GM19463 (cell line): ENCODE results near the gene MARCHF3.
"Not testable (repeated sequence)": the region's sequence is repeated elsewhere in the genome, so short reads cannot be mapped to it uniquely, and the experiment has no call there.

Experiments used
- ATAC-seq: cut with Tn5 transposase; IDR thresholded peaks from one replicate; pipeline ENCODE4 v1.9.1; 2021; ENCODE audit warnings: mild to moderate bottlenecking, moderate library complexity; ENCODE audit not compliant: unreplicated experiment

MARCHF3 gene

DNA sequence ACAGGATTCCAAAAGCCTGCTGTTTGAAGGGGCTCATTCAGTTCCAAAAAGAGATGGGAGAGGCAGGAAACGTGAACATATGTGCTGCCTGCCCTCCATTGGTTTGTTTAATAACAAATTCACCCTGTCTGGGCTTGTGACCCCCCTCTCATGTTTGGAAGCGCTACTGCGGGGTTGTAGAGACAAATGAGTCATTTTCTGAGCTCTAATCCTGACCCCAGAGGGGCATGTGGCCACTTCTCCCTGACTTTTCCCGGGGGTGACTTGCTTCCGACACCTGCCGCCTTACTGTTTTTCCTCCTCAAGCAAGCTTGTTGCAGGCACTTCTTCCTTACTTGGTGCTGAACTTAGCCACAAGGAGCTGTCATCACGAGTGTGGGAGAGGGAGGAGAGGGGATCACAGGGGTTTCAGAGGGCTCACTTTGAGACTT is 177.5 kb downstream of the MARCHF3 start:
- no peak for ATAC-seq

DNA sequence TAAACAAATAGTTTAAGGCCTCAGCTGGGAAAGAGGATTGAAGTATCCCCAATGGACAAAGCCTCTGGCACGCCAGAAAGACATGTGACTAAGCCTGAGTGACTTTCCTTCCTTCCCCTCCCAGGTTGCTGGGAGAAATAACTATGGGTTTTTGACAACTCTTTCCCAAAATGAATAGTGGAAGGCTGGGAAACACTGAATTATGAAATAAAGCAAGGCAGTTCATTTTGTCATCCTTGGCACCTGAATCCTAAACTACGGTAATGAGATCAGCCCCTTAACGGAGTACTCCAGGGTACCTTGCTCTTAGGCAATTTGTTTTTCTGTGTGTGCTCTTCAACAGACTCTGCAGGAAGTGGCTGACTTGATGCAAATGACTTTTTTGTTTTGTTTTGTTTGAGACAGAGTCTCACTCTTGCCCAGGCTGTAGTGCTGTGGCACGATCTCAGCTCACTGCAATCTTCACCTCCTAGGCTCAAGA is 178.2 kb downstream of the MARCHF3 start:
- ATAC-seq: peak; percentile 75

DNA sequence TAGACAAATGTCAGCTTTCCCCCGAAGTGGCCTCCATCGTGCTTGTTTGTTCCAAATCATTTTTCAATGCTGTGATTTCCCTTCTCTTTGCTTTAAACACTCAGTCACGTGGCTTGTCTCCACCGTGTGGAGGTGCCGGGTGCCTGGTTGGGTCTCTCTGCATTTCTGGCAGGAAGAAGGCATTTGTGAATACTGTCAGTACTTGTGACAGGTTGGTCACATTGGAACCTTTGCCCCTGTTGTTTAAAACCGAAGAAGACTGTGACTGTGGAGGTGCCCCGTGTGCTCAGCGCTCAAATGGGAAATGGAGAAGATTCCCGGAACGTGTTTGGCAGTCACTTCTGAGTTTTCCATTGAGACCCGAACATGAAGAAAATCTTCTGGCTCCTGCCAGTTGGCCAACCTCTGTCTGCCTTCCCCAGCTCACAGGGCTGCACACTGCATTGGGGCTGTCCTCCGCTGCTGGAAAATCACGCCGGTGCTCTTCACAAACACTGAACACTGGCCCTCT is 178.8 kb downstream of the MARCHF3 start:
- no peak for ATAC-seq

DNA sequence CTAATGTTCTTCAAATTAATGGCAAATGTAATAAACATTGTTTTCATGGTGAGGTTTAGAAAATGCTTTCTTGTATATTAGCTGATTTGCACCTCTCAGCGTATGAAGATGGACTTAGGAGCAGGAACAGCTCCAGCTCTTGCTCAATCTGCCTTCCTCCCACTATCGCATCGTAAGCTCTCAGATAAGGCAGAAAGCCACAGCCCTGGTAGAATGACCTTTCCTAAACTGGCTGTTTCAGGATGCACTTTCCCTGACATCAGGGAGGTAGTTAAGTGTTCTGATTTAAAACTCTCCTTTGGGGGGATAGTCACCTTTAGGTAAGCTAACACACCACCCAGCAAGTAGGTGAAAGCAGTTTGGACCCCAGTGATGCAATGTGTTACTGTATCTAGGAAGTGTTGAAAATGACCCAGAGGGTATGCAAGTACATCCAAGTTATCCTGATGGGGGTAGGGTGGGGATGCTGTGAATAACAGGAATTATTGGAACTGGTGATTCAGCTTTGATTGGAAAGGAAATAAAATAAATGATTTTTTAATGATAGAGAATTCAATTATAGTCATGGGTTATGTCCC is 181.2 kb downstream of the MARCHF3 start:
- ATAC-seq: no peak

DNA sequence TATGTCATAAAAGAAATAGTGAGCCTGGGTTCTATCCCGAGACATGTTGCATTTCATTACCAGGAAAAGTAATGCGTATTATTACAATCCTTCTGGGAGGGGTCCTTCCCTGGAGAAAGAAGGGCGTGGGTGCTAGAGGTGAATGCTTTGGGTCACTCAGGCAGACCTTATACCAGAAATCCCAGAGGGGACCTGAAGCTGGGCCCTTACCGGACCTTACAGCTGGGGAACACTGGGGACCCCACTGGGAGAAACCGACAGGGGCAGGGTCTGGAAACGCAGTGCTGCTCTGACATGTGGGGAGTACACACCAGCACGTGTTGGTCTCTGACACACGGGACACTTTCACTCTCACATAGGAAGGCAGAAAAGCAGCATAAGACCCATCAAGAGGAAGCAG is 182.1 kb downstream of the MARCHF3 start:
- ATAC-seq: no peak

DNA sequence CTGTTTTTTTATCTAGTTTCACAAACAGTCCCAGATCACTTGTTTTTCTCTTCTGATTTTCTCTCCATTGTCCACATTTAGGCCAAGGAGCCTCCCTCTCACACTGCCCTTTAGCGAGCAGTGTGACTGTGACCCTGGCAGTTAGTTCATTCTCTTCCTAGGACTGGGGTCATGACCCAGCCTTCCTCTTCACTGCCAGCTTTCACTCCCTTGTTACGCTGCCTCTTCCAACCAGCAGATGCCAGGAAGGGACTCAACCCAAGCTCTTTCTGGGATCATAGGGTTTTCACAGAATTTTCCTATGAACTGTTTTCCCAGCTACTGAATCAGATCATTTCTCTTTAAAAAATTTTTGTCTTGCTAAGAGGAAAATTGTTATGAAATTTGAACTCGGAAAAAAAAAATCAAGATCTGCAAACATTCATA is 182.5 kb downstream of the MARCHF3 start:
- ATAC-seq: no peak

DNA sequence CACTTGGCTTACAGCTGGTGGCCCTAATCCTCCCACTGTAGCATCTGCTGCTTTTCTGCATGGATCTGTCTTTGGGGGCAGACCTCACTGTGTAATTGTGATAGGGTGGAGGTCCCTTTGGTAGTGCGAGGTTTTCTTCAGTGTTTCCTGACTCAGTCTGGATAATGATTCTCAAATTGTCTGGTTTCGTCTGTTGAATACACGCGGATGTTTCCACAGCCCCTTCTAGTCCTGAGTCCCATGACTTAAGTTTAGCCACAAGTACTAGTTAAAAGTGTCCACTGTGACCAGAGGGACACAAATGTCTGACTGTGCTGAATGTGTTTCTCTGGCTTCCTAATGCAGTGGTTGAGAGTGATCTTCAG is 182.9 kb downstream of the MARCHF3 start:
- ATAC-seq: no peak

DNA sequence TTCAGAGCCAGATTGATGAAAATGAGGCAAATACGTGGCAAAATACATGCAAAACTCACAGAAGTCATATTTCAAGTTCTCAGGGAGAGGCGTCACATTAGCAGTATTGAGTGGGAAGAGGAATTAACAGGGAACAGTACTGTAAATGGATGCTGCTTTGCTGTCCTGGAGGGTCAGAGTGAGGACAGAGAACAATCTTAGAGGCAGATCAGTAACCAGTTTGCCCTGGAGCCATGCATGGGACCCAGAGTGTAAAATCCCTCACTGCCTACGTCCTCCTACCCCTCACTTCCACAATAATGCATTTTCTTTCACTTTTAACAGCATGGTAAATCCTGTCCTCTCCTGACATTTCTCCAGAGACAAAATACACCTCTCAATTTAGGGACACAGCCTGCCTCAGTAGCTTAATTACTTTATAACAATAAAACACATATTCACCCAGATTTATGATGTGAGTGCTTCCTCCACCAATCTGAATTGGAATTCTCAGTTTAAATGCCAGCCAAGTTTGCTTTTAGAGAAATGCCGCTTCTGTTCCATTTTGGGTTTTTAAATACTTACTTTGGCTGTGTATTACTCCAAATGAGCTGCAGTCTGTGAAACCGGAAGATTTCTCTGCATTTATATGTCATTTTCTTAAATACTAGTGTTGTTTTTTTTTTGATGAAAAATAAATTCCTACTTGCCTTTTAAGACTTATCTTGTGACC is 183.5 kb downstream of the MARCHF3 start:
- no peak for ATAC-seq

DNA sequence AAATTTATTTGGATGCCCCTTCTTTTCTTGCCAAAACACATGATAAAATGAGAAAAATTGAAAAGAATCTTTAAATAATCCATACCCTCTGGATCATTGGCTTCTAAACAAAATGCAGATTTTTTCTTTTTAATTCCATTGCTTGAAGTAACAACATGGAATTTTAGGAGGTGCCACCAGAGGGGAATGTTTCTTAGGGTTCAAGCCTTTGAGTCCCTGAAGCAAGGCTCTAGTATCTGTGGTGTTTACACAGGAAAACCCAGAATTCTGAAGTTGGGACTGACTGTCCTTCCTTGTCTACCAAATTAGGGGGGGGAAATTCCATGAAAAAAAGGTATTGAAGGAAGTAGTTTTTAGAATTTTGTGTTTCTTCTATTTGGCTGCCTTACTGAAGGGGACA is 184.0 kb downstream of the MARCHF3 start:
- ATAC-seq: no peak

DNA sequence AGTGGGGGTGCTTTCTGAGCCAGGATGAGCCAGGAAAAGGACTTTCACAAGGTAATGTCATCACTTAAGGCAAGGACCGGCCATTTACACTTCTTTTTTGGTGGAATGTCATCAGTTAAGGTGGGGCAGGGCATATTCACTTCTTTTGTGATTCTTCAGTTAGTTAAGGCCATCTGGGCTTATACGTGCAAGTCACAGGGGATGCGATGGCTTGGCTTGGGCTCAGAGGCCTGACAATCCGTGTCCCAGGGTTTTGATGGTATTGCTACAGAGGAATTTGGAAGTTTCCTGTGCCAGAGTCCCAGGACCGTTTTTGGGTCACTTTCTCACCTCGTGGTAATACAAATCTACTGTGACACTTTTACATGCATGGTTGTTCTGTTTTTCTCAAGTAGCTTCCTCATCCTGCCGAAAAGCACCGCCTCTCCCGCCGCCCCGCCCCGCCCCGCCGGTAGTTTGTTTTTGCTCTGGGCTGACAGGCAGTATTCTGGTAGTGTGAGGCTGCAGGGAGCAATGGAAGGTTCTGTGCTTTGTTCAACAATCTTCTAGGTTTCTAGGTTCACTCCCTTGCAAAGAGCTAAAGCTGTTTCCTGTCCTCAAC is 184.8 kb downstream of the MARCHF3 start:
- peak; percentile 85 for ATAC-seq

DNA sequence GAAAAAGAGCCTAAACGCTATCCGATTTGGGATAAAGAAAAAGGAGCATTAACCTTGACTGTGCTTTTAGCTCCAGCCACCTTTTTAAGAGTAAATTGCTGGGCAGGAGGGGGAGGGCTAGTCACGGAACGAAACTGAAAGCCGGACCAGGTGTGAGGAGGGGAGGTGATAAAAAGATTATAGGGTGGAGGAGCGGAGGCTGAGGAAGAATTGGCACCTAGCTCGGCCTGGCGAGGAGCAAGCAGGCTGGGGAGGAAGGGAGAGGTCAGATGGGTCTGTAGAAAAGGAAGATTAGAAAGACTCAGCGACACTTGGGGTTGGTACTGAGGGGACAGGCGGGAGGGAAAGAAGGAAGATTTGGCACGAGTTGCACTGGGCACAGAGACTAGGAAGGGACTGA is 187.0 kb downstream of the MARCHF3 start:
- not testable (repeated sequence) for ATAC-seq

DNA sequence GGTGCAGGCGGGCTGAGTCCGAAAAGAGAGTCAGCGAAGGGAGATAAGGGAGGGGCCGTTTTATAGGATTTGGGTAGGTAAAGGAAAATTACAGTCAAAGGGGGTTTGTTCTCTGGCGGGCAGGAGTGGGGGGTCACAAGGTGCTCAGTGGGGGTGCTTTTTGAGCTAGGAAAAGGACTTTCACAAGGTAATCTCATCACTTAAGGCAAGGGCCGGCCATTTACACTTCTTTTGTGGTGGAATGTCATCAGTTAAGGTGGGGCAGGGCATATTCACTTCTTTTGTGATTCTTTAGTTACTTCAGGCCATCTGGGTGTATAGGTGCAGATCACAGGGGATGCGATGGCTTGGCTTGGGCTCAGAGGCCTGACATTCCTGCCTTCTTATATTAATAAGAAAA is 191.0 kb downstream of the MARCHF3 start:
- not testable (repeated sequence) for ATAC-seq

DNA sequence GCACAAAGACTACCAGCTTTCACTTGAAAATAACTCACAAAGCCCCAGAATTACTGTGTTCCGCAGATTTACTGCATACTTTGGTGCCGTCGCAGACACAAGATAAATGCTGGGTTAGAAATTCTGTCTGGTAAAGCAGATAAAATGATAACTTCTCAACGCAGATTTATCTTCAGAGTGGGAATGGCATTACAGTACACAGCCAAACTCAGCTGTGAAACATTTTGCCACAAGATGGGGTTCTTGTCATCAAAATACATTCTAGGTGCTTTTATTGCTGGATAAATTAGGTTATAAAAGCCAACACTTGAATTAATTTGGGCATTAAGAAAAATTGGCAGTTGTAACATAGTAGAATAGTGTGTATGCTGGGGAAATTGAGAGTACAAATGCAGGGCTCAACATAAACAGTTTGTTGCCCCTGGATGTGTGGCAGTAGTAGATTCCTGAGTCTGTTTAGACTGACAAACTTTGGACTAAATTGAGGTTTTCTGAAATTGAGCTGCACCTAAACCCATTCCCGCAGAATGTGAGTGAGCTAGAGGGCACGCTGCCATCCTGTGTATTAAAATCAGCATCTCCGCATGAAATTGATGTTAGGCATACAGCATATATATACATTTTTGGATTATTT is 192.3 kb downstream of the MARCHF3 start:
- no peak for ATAC-seq

DNA sequence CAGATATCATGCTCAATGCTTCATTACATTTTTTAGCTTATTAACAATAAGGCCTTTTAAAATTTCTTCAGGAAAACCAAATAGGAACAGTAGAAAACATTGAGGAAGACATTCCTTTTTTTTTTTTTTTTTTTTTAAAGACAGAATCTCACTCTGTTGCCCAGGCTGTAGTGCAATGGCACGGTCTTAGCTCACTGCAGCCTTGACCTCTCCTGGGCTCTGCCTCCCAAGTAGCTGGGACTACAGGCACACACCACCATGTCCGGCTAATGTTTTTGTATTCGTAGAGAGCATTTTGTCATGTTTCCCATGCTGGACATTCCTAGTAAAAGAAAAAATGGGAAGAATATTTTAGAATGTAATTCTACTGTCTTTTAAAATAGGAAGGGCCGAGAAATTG is 193.1 kb downstream of the MARCHF3 start:
- no peak for ATAC-seq

DNA sequence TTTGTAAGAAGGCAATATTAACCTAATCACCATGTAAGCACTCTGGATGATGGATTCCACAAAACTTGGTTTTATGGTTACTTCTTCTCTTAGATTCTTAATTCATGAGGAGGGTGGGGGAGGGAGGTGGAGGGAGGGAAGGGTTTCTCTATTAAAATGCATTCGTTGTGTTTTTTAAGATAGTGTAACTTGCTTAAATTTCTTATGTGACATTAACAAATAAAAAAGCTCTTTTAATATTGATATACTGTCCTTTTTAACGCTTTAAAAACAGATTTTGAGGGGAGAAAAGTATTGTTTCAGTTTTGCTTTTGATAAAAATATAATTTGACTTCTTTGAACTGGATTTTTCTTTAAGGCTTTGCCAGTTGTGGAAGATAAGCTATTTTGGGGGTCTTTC is 193.6 kb downstream of the MARCHF3 start:
- no peak for ATAC-seq

DNA sequence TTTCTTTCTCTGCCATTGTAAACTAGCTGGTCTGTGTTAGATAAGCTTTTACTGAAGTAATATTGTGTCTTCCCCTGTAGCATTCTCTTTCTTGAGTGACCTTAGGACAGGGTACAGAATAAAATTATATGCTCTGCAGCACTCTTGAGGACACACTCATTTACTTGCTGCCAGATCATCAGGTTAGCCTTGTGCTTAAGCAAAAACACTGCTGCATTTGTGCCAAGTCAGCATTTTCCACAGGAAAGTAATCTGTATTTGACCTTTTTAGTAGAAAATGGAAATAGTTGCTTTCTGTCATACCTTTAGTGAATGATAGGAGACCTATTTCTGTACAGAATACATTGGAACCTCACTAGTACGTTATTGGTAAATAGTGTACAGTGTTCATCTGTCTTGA is 199.2 kb downstream of the MARCHF3 start:
- ATAC-seq: no peak

DNA sequence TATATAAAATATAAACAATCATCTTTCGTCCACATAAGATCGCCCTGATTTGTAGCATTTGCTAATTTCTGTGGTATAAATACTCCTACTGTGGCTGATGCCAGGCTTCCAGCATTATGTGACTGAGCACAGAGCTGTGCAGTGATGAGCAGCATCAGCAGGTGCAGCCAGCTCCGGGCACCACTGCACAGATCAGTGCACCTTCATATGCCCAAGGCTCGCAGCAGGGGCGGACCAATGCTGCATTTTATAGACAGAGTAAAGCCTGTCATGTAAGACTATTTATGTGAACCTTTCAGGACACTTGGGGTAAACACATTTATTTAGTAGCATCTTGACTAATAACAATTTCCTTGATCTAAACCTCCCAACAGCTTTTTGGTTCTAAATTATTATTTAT is 200.3 kb downstream of the MARCHF3 start:
- ATAC-seq: no peak

DNA sequence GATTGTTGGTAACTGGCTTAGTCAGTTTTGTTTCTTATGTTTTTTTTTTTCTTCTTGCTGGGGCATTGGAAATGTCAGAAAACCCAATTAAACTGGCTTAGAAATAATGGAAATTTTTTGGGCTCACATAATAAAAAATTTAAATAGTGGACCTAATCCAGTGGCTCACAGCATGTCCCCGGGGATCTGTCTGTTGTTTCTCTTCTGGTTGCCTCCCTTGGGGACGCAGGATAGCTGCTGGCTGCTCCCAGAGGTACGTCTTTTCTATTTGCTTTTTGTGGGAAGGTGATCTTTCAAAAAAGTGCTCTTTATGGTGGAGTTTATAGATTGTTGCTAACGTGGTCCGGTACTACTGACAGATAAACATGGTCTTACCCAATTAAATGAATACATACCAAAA is 201.3 kb downstream of the MARCHF3 start:
- no peak for ATAC-seq

DNA sequence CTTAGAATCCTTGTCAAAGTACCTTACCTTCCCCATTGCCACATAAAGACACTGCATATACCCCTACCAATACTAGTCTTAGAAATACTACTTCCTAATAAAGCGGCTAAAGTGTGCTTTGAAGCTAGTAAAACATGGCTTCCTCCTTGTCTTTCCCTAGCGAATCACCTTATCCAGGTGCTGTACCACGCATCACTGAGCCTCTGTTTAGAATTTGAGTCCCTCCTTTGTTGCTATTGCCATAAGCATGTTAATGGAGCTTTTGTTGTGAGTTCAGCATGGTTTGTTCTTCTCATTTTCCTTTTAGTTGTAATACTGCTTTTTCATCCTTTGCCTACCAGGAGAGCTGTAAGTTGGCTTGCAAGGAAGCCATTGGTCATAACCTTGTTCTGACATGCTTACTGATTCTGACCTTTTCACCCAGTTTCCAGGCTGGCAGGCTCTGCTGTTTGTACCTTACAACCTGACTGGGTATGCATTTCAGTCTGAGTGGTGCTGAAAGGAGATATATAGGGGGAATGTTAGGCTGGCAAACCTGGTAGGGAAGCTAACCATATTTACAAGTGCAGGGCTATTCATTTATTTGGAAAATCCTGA is 203.6 kb downstream of the MARCHF3 start:
- ATAC-seq: no peak

DNA sequence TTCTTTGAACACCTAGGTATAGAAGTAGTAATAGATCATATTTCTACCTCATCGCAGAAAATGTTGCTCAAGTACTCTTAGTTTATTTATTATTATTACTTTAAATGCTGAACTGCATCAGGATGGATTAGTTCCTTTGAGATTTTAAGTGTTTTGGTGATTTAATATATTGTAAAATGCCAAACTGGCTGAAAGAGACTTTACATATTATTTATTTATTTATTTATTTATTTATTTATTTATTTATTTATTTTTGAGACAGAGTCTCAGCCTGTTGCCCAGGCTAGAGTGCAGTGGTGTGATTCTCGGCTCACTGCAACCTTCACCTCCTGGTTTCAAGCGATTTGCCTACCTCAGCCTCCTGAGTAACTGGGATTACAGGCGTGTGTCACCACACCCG is 211.1 kb downstream of the MARCHF3 start:
- ATAC-seq: no peak

DNA sequence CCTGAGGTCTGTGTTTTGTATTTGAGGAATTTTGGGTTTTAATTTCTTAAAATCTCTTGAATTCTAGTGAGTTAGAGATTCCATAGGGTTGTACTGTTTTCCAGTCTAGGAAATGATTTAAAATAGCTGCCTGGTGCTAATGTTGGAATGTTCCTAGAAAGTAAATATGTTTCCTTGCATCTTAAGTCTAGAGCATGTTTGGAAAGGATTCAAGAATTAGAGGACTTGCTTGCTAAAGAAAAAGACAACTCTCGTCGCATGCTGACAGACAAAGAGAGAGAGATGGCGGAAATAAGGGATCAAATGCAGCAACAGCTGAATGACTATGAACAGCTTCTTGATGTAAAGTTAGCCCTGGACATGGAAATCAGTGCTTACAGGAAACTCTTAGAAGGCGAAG is 211.6 kb downstream of the MARCHF3 start:
- no peak for ATAC-seq
